Subcutaneous adipose tissue (tissue), 4 donors: ENCODE measurements around the gene FNIP1. TPM values are rescaled to one million over a fixed set of nuclear protein-coding genes. Genes with fewer than 3 reads are reported as not detected.

Source experiments
- total RNA-seq, 4 donors: library from RNA; depleted of rRNA; stranded (reverse); fragments of >200 nt; gene quantifications; one replicate each; pipeline ENCODE4 v1.1.0, GENCODE V29; 2016
- TF ChIP-seq, protein P1 (sequence below): fragments of 450-650 bp; IDR thresholded peaks from one replicate; pipeline ENCODE4 v1.5.1; 2016; ENCODE audit warnings: low read depth, mild to moderate bottlenecking, control low read depth, antibody characterized with exemption, moderate library complexity

FNIP1 gene
- total RNA-seq, 4 donors from 2014 or later = 47.3 to 90.8 (median 73.8) TPM

DNA sequence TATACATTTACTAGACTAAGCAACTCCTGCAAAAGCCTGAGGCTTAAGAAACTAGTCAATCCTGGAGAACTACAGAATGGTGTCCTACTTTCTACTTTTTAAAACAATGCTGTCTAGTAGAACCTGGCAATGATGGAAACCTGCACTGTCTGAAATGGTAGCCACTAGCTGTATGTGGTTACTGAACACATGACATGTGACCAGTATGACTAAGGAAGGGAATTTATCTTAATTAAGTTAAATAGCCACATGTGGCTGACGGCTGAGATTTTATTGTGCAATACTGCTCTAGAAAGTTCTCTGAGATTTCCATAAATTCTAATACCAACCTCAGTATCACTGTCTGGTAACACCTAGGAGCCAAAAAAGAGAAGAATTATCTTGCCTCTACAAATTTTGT is 116.9 kb downstream of the FNIP1 start:
- TF ChIP-seq, protein P1, sequence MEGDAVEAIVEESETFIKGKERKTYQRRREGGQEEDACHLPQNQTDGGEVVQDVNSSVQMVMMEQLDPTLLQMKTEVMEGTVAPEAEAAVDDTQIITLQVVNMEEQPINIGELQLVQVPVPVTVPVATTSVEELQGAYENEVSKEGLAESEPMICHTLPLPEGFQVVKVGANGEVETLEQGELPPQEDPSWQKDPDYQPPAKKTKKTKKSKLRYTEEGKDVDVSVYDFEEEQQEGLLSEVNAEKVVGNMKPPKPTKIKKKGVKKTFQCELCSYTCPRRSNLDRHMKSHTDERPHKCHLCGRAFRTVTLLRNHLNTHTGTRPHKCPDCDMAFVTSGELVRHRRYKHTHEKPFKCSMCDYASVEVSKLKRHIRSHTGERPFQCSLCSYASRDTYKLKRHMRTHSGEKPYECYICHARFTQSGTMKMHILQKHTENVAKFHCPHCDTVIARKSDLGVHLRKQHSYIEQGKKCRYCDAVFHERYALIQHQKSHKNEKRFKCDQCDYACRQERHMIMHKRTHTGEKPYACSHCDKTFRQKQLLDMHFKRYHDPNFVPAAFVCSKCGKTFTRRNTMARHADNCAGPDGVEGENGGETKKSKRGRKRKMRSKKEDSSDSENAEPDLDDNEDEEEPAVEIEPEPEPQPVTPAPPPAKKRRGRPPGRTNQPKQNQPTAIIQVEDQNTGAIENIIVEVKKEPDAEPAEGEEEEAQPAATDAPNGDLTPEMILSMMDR = no peak

DNA sequence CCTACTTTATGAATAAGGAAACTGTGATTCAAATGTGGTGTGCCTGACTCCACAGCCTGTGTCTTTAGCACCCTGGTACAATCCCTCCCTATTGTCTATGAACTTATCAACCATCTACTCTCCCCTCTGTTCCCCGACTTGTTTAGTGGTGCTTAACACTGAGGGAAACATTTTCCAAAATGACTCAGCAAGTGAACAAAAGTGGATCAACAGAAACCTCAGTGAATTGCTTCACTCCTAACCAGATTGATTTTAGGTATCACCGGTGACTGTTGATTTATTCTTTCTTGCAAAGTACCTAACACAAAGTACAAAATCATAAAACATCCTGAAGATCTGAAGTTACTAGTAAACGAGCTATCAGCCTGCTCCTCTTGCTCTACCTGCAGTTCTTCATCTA is 119.7 kb downstream of the FNIP1 start:
- TF ChIP-seq, protein P1 = no peak

DNA sequence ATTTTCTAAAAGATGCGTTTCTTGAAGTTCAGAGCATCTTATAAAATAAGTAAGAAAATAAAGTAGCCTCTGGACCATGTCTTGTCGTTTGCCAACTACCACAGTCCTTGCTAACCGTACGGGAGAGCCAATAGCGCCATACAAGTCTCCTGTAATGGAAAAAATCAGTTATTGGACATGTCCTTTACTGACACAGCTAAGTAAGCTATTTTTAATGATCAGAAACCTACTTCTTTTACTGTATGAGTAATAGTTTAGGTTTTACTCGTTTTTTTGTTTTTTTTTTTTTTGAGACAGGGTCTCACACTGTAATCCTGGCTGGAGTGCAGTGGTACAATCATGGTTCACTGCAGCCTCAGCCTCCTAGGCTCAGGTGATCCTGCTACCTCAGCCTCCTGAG is 124.0 kb downstream of the FNIP1 start:
- TF ChIP-seq, protein P1 = no peak

DNA sequence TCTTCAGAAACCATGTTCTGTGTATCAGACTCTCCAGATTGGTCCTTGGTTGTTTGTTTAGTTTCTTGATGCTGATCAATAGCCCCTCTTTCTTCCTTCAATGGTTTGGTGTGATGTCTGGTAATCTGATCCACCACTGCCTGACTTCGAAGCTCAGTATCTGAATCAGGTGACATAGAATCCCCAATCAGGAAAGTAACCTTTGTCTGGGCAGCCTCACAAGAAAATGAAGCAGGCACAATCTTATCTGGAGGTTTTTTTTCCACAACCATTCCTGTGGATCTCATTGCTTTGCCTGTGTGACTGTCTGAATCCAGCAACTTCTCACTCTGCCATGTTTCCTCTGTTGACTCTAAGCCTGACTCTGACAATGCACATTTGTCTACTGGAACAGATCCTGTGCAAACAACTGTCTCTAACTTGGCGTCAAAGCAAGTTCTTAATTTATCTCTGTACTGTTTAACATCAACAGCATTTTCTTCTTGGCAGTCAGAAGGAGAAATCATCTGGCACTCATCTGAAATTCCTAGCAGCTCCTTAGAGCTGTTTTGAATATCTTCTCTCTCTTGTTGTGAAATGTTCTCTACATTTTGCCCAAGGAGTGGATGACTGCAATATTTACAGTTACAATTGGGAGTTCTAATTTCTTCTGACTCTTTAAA is 124.7 kb downstream of the FNIP1 start:
- TF ChIP-seq, protein P1 = no peak

DNA sequence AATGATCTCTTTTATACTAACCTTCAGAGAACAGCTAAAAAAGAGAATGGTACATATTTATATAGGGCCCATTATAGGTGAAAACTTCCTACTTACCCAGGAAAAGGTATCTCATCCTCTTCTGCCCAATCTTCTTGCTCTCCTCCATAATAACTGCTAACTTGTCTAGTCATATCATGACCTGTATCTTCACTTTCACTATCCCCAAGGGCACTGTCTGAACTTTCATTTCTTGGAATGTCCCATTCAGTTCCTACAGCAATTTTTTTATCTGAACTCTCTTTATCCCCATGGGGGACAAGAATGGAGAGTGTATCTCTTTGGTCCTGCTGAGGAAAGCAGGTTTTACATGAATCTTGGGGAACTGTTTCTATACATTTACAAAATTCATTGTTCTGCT is 125.4 kb downstream of the FNIP1 start:
- TF ChIP-seq, protein P1 = no peak

DNA sequence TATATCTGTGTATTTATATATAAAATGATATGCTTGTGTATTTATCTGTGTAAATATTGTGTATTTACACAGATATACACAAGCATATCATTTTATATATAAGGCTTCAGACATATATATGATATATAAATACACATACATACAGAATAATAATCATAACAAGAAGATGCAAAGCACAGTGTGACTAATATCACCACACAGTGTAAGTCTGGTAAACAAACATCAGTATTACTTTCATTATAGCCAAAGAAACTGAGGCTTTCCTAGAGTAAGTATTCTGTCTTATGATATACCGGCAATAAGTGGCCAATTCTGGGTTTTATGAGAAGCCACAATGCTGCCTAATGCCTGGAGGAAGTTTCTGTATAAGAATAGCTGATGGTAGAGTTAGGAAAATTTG is 131.9 kb downstream of the FNIP1 start:
- TF ChIP-seq, protein P1 = no peak

DNA sequence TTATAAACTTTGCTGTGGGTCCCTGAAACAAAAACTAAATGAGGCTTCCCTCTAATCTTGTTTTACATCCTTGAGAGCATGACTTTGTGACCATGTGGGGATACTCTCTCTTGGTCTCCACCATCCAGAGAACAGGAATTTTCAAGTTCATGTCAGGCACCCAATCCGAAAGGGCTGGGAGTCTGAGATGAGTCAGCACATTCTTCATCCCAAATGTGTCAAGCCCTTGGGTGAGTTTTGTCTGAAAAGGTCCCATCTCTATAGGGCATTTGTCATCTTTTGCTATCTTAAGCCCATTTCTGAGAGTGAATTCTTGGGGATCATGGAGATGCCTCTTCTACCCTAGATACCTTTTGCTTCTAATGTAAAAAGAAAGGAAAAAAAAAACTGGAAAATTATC is 134.9 kb downstream of the FNIP1 start:
- TF ChIP-seq, protein P1 = no peak
